T-helper 9 cell (primary cell): ENCODE results near the gene FOLR2.

Experiments used
- DNase-seq: peaks from one replicate; pipeline ENCODE4 v3.0.0-alpha.2; 2020

FOLR2 gene

GRCh38 chr11:72230764-72231365, 14.3 kb downstream of the FOLR2 start:
- no peak for DNase-seq

DNA sequence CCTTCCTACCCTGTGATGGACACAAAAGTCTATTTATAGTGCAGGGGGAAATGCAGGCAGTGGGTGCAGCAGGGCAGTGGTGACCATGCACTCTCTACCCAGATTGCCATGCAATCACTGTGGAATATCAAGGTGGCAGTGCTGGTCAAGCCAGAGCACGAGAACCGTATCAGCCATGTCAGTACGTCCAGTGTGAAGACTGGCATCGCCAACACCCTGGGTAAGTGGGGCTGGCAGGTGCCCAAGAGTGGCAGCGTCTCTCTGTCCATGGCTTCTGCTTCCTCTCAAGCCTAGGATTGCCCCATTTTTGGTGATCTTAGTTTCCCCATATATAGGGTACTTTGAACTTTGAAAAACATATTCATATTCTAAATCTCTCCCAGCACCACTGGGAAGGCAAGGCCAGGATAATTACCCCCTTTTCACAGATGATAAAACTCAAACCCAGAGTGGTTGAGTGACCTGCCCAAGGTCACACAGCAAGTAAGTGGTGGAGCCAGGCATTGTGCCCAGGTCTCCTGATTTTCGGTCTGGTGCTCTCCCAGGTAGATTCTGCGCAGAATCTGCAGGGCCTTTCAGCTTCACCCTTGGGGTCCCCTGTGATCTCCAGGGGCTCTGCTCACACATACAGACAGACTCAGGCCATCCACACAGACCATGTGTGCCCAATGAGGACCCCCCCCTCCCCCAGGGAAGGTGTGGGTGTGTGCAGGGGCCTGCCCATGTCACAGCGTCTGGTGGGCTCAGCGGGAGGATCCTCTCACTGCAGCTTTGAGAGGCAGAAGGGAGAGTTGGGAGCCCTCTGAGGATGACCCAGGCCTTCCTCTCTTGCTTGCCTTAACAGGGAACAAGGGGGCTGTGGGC, 15.0 kb downstream of the FOLR2 start:
- DNase-seq, result no peak

DNA sequence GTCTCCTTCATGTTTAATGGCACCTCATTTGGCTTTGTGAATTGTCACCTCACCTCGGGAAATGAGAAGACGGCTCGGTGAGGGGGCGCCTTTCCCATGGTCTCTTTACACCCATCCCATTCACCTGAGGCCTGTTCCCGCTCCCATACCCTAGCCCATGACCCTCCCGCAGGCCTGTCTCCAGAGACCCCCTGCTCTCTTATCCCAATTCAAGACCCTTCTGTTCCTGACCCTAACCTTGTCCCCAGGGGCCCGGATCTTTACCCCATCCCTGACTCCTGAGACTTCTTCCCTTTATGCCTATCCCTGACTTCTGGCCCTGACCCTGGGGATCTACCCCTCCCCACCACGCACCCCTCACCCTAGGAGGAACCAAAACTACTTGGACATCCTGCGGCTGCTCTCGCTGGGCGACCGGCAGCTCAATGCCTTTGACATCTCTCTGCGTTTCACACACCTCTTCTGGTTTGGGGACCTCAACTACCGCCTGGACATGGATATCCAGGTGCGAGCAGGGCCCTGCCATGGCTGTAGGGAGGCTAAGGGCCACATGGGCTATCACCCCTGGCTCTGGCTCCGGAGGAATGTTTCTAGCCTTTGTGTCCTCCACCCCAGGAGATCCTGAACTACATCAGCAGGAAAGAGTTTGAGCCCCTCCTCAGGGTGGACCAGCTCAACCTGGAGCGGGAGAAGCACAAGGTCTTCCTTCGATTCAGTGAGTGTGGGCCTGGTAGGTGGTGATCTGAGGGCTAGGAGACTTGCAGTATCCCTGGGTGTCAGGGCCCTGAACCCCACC, 15.9 kb downstream of the FOLR2 start:
- DNase-seq, result no peak

DNA sequence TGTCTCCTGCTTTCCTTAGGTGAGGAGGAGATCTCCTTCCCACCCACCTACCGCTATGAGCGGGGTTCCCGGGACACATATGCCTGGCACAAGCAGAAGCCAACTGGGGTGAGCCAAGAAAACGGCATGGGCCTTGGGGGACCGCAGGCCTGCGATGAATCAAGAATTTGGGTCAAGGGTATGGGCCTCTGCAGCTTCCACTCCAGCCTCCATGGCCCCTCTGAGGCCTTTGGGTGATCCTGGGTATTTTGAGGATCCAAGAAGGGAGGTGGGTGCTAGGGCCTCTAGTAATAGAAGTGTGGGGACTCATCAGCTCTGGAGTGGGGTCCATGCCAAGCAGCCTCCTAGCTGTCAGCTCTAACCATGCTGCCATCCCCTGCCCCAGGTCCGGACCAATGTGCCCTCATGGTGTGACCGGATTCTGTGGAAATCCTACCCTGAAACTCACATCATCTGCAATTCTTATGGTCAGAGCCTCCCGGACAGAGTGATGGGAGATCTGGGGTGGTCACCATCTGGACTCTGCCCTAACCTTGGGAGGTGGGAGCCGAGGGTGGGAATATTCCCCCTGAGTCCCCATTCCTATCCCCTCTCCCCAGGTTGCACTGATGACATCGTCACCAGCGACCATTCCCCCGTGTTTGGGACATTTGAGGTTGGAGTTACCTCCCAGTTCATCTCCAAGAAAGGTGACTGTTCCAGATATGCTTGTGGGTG, 16.6 kb downstream of the FOLR2 start:
- DNase-seq, result no peak

DNA sequence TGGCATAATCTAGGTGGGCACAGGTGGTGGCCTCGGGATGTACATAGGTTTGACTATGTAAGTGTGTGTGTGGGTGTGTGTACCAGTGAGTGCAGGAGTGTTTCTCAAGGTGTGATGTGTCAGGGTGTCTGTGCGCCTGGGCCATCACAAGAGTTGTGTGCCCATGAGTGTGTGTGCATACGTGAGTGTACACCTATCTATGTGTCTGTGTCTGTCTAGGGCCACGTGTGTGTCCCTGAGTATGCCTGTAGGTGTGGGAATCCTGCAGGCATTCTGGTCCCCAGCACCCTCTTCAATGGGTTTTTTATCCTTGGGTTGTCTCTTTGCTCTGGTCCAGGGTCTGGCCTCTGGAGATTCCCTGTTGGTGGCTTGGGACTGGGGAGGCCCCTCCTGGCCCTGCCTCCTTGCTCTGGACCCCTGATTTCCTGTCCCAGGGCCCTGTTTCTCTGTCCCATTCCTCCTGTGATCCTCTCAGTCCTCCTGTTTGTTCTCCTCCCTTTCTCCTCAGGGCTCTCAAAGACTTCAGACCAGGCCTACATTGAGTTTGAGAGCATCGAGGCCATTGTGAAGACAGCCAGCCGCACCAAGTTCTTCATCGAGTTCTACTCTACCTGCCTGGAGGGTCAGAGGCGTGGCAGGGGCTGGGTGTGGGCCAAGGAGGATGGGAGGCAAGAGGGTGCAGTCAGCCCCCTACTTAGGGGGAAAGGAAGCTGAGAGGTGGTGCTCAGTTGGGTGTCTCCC, 17.3 kb downstream of the FOLR2 start:
- DNase-seq, result no peak

DNA sequence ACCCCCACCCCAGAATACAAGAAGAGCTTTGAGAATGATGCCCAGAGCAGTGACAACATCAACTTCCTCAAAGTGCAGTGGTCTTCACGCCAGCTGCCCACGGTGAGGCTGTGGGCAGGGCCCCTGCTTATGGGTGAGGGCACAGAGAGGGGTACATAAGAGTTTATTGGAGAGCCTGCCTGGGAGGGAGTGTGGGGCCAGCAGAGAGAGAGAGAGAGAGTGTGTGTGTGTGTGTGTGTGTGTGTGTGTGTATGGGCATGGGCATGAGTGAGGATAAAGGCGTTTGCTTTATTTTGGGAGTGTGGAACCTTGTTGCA, 17.9 kb downstream of the FOLR2 start:
- no peak for DNase-seq

DNA sequence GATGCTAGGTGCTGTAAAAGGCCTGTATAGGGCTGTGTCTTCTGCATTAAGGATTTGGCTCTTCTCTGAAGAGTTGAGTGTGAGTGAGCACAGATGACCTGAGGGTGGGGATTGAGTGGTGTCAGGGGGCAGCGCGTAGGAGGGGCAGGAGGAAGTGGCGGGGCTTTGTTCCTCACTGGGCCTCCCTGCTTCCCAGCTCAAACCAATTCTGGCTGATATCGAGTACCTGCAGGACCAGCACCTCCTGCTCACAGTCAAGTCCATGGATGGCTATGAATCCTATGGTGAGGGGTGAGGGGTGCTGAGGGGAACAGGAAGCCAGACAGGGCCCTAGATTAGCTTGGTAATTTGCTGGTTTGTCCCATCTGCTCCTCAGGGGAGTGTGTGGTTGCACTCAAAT, 18.3 kb downstream of the FOLR2 start:
- DNase-seq, result no peak

DNA sequence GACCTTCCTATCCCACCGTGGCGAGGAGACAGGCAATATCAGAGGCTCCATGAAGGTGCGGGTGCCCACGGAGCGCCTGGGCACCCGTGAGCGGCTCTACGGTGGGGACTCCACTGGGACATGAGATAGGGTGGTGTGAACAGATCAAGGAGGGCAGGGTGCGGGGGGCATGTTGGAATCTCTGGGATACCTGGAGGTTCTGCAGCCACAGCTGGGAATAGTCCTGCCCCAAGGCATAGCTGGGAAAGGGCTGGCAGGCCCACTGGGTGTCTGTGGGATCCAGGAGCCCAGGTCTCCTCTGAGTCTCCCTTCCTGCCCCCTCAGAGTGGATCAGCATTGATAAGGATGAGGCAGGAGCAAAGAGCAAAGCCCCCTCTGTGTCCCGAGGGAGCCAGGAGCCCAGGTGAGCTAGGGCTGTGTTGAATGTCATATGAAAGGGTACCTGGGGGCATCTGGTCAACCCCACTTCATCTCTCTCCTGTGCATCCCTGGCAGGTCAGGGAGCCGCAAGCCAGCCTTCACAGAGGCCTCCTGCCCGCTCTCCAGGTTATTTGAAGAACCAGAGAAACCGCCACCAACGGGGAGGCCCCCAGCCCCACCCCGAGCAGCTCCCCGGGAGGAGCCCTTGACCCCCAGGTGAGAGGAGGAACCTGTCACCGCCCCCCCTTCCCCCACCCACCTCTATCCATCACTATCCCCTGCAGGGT, 18.9 kb downstream of the FOLR2 start:
- DNase-seq, result no peak

DNA sequence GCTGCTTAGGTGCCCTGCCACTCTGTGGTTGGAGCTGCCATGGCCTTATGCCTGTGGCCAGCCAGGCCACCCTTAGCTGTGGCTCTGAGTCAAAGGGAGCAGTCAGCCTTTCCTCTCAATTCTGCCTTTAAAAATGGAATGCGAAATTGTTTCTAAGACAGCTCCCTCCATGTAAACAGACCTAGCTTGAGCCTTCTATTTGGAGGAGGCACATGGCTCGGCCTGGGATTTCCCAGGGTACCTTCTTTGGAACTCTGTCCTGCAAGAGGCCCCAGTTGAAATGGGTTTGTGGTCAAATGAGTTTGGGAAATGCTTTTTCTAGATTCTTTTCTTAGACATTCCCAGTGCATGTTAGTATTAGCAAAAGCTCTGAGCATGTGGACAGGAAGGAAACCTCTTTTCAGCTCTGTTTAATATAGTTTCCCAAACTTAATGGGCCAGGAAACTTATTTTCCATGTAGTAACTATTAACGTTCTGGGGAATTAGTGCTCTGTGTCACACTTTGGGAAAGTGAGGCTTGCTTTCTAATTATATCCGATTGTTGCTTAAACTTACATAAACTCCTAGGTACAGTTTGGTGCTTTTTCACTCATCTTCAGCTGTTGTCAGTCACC, 19.6 kb downstream of the FOLR2 start:
- DNase-seq, result no peak

DNA sequence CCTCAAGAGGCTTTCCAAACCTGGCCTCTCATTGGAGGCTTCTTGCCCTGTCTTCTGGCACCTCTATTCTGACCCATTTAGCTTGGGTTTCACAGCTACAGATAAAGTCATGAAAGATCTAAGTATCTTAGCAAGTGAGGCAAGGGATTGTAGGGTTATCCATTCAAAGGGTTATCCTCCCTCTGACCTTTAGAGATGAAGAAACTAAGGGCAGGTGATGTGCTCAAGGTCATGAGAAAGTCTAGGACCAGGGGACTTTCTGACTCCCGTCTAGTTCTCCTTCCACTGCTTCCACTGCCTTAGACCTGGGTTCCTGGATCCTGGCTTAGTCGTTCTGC, 20.1 kb downstream of the FOLR2 start:
- DNase-seq, result no peak

- no peak for DNase-seq
These were observed 20.7 kb downstream of the FOLR2 start for GRCh38 chr11:72237112-72237931.

DNA sequence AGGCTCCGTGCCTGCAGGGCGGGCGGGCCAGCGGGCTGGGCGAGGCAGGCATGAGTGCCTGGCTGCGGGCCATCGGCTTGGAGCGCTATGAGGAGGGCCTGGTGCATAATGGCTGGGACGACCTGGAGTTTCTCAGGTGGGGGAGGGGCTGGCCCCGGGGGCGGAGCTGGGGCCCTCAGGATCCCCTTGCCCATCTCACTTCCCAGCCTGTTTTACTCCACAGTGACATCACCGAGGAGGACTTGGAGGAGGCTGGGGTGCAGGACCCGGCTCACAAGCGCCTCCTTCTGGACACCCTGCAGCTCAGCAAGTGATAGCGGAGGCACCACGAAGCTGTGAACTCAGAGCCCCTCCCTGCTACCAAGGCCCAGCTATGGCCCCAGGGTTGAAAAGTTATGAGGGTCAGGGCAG, 21.5 kb downstream of the FOLR2 start:
- DNase-seq, result peak; percentile 35

GRCh38 chr11:72238492-72239312, 22.1 kb downstream of the FOLR2 start:
- no peak for DNase-seq

GRCh38 chr11:72239313-72239848, 22.8 kb downstream of the FOLR2 start:
- no peak for DNase-seq

GRCh38 chr11:72239849-72240460, 23.4 kb downstream of the FOLR2 start:
- no peak for DNase-seq

- DNase-seq, result no peak
These were observed 24.1 kb downstream of the FOLR2 start for GRCh38 chr11:72240461-72241290.

DNA sequence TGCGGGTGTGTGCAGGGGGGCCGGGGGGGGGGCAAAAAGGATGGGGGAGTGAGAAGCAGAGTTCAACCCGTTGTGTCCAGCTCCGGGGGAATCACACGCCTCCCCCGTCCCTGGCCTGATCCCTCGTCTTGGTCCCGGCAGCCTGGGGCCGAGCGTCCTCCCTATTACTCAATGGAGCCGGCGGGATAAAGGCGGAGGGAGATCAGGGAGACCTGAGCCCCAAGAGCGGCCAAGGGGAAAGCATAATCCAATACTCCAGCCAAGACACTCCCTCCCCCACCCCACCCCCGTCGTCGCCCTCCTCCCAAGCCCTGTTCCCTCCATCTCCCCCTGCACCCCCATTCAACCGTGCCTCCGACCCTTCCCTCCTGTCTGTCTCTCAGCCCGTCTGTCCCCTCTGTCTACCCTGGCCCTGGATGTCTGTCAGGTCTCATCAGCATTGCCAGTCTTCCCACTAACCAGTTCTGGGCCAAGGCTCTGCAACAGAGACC, 24.7 kb downstream of the FOLR2 start:
- no peak for DNase-seq

GRCh38 chr11:72242141-72242540, 25.5 kb downstream of the FOLR2 start:
- DNase-seq, result no peak
